Measurements from ENCODE around the gene FRMD1. TPM values are rescaled to one million over a fixed set of nuclear protein-coding genes. Genes with fewer than 3 reads are reported as not detected.

FRMD1 gene
- total and polyA plus RNA-seq, 5 experiments from 2014 or later: not detected

- no peak for ATAC-seq
- Mint-ChIP-seq H3K4me1 (no peaks in the 10 kb centered on the region), H3K27me3 (peaks cover 7 to 35% (median 15%) of the 10 kb centered on the region in 5 donors), H3K36me3 (no peaks in the 10 kb centered on the region), H3K27ac (no peak overlapping the region), H3K4me3 (no peak overlapping the region), H3K9me3 (peaks cover 0 to 4% (median 0%) of the 10 kb centered on the region in 9 donors)
- POLR2A ChIA-PET: no interaction called here
- DNase-seq: no peak
Measured at GRCh38 chr6:168025831-168026710, 52.9 kb downstream of the FRMD1 start.

GRCh38 chr6:168024951-168025510 lies 54.0 kb downstream of the FRMD1 start:
- Mint-ChIP-seq H3K4me1 (no peaks in the 10 kb centered on the region), H3K9me3 (peaks cover 0 to 7% (median 0%) of the 10 kb centered on the region in 9 donors), H3K36me3 (no peaks in the 10 kb centered on the region), H3K27ac (no peak overlapping the region), H3K4me3 (no peak overlapping the region), H3K27me3 (peaks cover 7 to 29% (median 15%) of the 10 kb centered on the region in 5 donors)
- DNase-seq: no peak
- POLR2A ChIA-PET: no interaction called here
- ATAC-seq: no peak

- H3K9me3 Mint-ChIP-seq: peaks cover 0 to 15% (median 4%) of the 10 kb centered on the region in 9 donors
- no peak overlapping the region for H3K27ac Mint-ChIP-seq
- POLR2A ChIA-PET: interaction anchor here (0.6 kb wide), 1 partner anchor 195 kb away, joined by 3 read pairs; no protein-coding TSS in a partner anchor
- H3K4me3 Mint-ChIP-seq: no peak overlapping the region
- DNase-seq (no peak), ATAC-seq (no peak)
- peaks cover 7 to 29% (median 13%) of the 10 kb centered on the region in 5 donors for H3K27me3 Mint-ChIP-seq
- H3K4me1 Mint-ChIP-seq: no peaks in the 10 kb centered on the region
- H3K36me3 Mint-ChIP-seq: no peaks in the 10 kb centered on the region
Measured at GRCh38 chr6:168022488-168023321, 56.3 kb downstream of the FRMD1 start.

- peaks cover 8 to 23% (median 11%) of the 10 kb centered on the region in 5 donors for H3K27me3 Mint-ChIP-seq
- DNase-seq (no peak), ATAC-seq (no peak)
- no peaks in the 10 kb centered on the region for H3K4me1 Mint-ChIP-seq
- H3K4me3 Mint-ChIP-seq: no peak overlapping the region
- POLR2A ChIA-PET: no interaction called here
- peaks cover 0 to 15% (median 5%) of the 10 kb centered on the region in 9 donors for H3K9me3 Mint-ChIP-seq
- H3K27ac Mint-ChIP-seq: no peak overlapping the region
- peaks cover 0 to 2% (median 0%) of the 10 kb centered on the region in 3 donors for H3K36me3 Mint-ChIP-seq
Measured at GRCh38 chr6:168021581-168021980, 57.4 kb downstream of the FRMD1 start.

- POLR2A ChIA-PET: no interaction called here
- H3K27ac Mint-ChIP-seq: no peak overlapping the region
Measured at GRCh38 chr6:168020242-168020641, 58.8 kb downstream of the FRMD1 start.

GRCh38 chr6:168018664-168019063 lies 60.3 kb downstream of the FRMD1 start:
- H3K27ac Mint-ChIP-seq: no peak overlapping the region
- no peak overlapping the region for H3K4me3 Mint-ChIP-seq
- peaks cover 0 to 2% (median 0%) of the 10 kb centered on the region in 3 donors for H3K36me3 Mint-ChIP-seq
- no peaks in the 10 kb centered on the region for H3K4me1 Mint-ChIP-seq
- POLR2A ChIA-PET: no interaction called here
- peaks cover 0 to 18% (median 11%) of the 10 kb centered on the region in 9 donors for H3K9me3 Mint-ChIP-seq
- no peak for DNase-seq
- no peak for ATAC-seq
- H3K27me3 Mint-ChIP-seq: peaks cover 2 to 20% (median 9%) of the 10 kb centered on the region in 5 donors

More at GRCh38 chr6:168020242-168020641, 58.8 kb downstream of the FRMD1 start:
- no peak for ATAC-seq
- peaks cover 6 to 23% (median 10%) of the 10 kb centered on the region in 5 donors for H3K27me3 Mint-ChIP-seq
- H3K4me1 Mint-ChIP-seq: no peaks in the 10 kb centered on the region
- no peak for DNase-seq
- H3K36me3 Mint-ChIP-seq: peaks cover 0 to 2% (median 0%) of the 10 kb centered on the region in 3 donors
- H3K9me3 Mint-ChIP-seq: peaks cover 0 to 15% (median 7%) of the 10 kb centered on the region in 9 donors
- no peak overlapping the region for H3K4me3 Mint-ChIP-seq

GRCh38 chr6:168017629-168018028 lies 61.4 kb downstream of the FRMD1 start:
- Mint-ChIP-seq H3K27me3 (peaks cover 2 to 20% (median 9%) of the 10 kb centered on the region in 5 donors), H3K36me3 (peaks cover 0 to 2% (median 2%) of the 10 kb centered on the region in 3 donors), H3K9me3 (peaks cover 0 to 20% (median 15%) of the 10 kb centered on the region in 9 donors), H3K27ac (no peak overlapping the region), H3K4me3 (no peak overlapping the region), H3K4me1 (no peaks in the 10 kb centered on the region)
- no peak for ATAC-seq
- POLR2A ChIA-PET: no interaction called here
- no peak for DNase-seq

- Mint-ChIP-seq H3K4me1 (no peaks in the 10 kb centered on the region), H3K27me3 (peaks cover 1 to 20% (median 9%) of the 10 kb centered on the region in 5 donors), H3K4me3 (no peak overlapping the region), H3K9me3 (peaks cover 3 to 27% (median 18%) of the 10 kb centered on the region in 9 donors), H3K36me3 (peaks cover 0 to 9% (median 2%) of the 10 kb centered on the region in 3 donors), H3K27ac (no peak overlapping the region)
- DNase-seq (no peak), ATAC-seq (no peak)
- POLR2A ChIA-PET: no interaction called here
Measured at GRCh38 chr6:168016721-168017525, 62.1 kb downstream of the FRMD1 start.

- peaks cover 0 to 16% (median 7%) of the 10 kb centered on the region in 3 donors for H3K36me3 Mint-ChIP-seq
- H3K27me3 Mint-ChIP-seq: peaks cover 1 to 20% (median 9%) of the 10 kb centered on the region in 5 donors
Measured at GRCh38 chr6:168016176-168016620, 62.8 kb downstream of the FRMD1 start.

GRCh38 chr6:168015482-168016175 lies 63.4 kb downstream of the FRMD1 start:
- Mint-ChIP-seq H3K9me3 (peaks cover 10 to 40% (median 31%) of the 10 kb centered on the region in 9 donors), H3K4me1 (no peaks in the 10 kb centered on the region), H3K27ac (no peak overlapping the region), H3K36me3 (peaks cover 0 to 22% (median 7%) of the 10 kb centered on the region in 3 donors), H3K27me3 (peaks cover 1 to 20% (median 9%) of the 10 kb centered on the region in 5 donors), H3K4me3 (no peak overlapping the region)
- POLR2A ChIA-PET: no interaction called here
- ATAC-seq: no peak
- no peak for DNase-seq

More at GRCh38 chr6:168016176-168016620, 62.8 kb downstream of the FRMD1 start:
- DNase-seq (no peak), ATAC-seq (no peak)
- Mint-ChIP-seq H3K9me3 (peaks cover 7 to 35% (median 25%) of the 10 kb centered on the region in 9 donors), H3K27ac (no peak overlapping the region), H3K4me3 (no peak overlapping the region), H3K4me1 (no peaks in the 10 kb centered on the region)
- POLR2A ChIA-PET: no interaction called here

GRCh38 chr6:168015009-168015408 lies 64.0 kb downstream of the FRMD1 start:
- POLR2A ChIA-PET: no interaction called here
- Mint-ChIP-seq H3K36me3 (peaks cover 0 to 27% (median 7%) of the 10 kb centered on the region in 3 donors), H3K27ac (no peak overlapping the region), H3K4me3 (no peak overlapping the region), H3K9me3 (peaks cover 13 to 45% (median 36%) of the 10 kb centered on the region in 9 donors), H3K4me1 (no peaks in the 10 kb centered on the region), H3K27me3 (peaks cover 1 to 20% (median 9%) of the 10 kb centered on the region in 5 donors)
- ATAC-seq (no peak), DNase-seq (no peak)
